GM21528 (cell line): Measurements from ENCODE around the gene CASK.

ENCODE experiments used
- ATAC-seq: cut with Tn5 transposase; IDR thresholded peaks from one replicate; pipeline ENCODE4 v1.9.1; 2021; ENCODE audit warnings: mild to moderate bottlenecking, moderate library complexity; ENCODE audit not compliant: unreplicated experiment, low FRiP score

CASK gene

DNA sequence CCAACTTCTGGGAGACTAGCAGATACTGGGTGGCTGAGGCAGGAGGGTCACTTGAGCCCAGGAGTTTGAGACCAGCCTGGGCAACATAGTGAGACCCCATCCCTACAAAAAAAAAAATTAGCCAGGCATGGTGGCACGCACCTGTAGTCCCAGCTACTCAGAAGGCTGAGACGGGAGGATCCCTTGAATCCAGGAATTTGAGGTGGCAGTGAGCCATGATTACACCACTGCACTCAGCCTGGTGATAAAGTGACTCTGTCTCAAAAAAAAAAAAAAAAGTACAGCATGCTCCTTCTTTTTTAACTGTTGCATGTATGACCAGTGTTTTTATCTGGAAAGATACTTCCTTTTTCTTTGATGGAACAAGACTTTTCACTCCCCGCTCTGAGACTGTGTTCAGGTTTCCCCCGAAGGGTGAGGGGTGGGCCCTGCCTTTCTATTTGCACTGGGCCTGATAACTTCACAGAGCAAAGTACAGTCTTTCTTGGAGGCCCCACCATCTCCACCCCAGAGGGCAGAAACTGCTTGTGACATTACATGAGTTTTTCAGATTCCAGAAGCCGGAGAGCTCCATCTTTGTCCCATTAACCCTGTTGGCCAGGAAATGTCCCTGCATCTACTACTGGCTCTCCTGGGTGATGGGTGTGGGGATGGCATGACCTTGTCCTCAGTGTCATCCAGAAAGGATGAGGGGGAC is 441.1 kb downstream of the CASK start:
- ATAC-seq = no peak

DNA sequence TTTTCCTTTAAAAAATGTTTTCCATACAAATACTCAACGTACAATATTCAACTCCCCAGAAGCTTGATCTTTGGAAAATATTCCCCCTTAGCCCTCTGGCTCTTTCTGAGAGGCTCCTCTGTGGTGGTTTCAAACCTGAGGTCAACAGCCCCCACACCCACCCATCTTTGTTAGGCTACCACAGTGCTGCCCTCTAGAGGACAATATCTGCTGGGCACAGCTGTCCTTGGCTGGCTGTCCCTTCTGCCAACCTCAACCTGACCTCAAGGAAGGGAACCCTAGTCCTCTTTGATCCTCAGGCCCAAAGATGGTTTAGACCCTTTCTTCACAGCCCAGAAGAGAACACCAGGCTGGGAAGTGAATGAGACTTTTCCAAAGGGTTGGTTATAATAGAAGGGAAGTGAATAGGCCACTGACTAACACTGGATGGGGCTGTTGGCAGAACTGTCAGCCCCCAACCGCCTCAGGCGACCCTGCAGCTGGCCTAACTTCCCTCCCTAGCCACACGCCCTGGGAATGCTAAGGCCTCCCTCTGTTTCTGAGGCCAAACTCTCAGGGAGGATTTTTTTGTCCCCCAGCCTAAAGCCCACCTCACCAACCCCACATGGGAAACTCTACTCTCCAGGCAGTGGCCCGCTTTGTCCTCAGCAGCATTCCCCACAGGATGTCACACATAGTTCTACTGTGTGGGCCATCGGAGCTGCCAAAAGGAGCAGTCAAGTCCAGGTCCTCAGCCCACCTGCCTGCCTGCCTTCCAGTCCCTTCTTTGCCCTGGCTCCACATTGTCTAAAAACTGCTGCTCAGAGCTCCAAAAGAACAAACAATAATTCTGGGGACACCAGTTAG is 441.9 kb downstream of the CASK start:
- ATAC-seq = no peak

DNA sequence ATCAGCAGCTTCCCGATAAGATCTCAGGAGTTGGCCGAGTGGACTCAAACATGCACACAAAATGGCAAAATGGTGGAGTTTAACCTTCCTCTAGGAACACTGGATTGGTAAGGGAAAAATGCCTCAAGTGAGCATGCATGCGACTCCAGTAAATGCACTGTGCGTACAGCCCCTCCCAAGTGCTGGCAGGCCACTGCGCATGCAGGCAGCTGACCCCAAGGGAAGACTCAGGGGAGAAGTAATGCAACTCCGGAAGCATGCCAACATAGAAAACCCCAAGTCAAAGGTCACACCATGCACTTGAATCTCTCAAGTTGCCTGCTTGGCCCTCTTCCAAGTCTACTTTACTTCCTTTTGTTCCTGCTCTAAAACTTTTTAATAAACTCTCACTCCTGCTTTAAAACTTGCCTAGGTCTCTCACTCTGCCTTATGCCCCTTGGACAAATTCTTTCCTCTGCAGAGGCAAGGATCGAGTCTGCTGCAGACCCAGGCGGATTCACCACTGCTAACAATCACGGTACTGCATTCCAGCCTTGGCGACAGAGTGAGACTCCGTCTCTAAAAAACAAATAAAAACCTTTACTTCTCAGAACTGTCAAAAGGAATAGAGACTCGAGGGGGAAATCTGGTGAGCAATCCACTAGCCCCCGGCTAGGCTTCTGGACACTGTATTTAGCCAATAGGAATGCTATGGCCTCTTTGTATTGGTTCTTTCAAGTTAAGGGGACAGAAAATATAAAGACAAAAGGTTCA is 442.7 kb downstream of the CASK start:
- no peak for ATAC-seq

GRCh38 chrX:41478381-41478911 is 444.9 kb downstream of the CASK start:
- no peak for ATAC-seq

DNA sequence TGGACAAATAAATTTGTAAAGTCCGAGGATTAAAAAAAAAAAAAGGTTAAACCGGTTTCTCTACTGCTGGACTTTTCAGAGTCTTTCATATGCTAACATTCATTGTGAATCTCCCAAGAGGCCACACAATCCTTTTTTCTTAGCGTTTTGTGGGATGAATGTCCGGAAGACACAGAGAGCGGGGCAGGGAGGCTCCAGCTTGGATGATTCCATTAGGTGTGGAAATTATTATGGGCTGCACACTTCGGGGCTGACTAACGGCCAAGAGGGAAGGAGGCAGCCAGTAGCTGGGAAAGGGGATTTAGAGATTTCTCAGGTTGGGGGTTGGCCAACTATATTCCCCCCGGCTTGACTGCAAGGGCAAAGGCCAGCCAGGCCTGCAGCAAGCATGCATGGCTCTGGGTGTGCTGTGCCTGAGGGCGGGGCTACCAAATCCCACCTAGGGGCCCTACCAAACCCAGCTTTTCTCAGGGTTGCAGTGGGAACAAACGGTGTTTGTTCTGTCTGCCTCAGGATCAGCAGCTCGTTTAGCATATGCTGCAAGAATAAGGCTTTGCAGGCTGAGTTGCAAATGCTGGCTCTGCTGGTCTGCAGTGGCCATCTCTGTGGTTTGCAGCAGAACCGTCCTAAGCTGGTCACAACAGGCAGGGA is 447.6 kb downstream of the CASK start:
- no peak for ATAC-seq

- ATAC-seq = no peak
Measured at GRCh38 chrX:41475191-41475590, 448.2 kb downstream of the CASK start.

DNA sequence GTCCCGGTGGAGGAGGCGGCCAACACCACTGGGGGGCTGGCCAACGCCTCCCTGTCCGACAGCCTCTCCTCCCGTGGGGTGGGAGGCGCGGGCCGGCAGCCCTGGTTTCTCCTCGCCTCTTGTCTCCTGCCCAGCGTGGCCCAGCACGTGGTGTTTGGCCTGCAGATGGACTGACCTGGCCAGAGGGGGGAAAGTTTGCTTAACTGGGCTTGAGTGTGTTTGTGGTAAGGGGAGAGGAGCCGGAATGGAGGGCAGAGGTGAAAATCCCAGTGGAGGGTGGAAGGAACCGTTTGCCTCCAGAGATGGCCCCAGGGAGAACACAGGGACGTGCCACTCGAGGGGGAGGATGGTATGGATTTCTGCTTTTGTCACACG is 448.6 kb downstream of the CASK start:
- no peak for ATAC-seq

DNA sequence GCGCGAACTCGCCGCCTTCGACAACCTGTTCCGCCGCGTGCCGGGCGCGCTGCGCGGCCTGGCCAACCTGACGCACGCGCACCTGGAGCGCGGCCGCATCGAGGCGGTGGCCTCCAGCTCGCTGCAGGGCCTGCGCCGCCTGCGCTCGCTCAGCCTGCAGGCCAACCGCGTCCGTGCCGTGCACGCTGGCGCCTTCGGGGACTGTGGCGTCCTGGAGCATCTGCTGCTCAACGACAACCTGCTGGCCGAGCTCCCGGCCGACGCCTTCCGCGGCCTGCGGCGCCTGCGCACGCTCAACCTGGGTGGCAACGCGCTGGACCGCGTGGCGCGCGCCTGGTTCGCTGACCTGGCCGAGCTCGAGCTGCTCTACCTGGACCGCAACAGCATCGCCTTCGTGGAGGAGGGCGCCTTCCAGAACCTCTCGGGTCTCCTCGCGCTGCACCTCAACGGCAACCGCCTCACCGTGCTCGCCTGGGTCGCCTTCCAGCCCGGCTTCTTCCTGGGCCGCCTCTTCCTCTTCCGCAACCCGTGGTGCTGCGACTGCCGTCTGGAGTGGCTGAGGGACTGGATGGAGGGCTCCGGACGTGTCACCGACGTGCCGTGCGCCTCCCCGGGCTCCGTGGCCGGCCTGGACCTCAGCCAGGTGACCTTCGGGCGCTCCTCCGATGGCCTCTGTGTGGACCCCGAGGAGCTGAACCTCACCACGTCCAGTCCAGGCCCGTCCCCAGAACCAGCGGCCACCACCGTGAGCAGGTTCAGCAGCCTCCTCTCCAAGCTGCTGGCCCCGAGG is 449.2 kb downstream of the CASK start:
- ATAC-seq = no peak

- ATAC-seq = no peak
Measured at GRCh38 chrX:41472231-41472815, 451.0 kb downstream of the CASK start.

DNA sequence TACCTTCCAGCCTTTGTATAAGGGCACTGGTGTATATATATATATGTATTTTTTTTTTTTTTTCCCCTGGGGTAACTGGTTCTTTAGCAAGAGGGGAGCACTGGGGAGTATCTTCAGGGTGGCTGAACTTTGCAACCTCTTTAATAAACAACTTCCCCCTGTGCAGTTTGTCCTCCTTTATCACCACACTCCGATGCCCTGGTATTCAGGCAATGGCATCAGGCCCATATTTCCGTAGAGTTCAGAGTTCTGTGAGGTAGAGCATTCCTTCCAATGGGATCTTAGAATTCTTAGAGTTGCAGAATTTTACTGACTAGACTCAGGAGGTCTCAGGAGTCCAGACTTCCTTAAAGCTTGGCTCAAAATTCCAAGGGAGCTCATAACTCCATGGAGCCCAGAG is 451.6 kb downstream of the CASK start:
- no peak for ATAC-seq

DNA sequence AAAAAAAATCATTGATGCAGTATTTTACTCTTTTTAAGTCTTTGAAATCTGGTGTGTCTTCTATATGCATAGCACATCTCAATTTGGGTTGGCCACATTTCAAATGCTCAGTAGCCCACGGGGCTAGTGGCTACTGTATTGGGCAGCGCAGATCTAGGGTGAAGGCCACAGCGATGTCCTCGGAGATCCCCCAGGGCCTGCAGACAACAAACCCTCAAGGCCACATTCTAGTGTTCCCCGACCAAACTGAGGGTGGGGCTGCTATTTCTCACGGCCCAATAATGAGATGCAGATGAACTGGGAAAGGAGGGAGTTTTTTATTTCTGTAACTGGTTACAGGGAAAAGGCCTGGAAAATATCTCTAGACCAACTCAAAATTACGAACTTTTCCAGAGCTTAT is 452.6 kb downstream of the CASK start:
- ATAC-seq = no peak

GRCh38 chrX:41468647-41469323 is 454.6 kb downstream of the CASK start:
- ATAC-seq = no peak
